HCT116 (cell line): ENCODE results near the gene ZNF438. TPM values are rescaled to one million over a fixed set of nuclear protein-coding genes. Genes with fewer than 3 reads are reported as not detected.

Experiments
- ATAC-seq: fragments of 200-7000 bp; cut with Tn5 transposase; 2 replicates; pipeline ENCODE4 v1.9.1; 2020; ENCODE audit warnings: mild to moderate bottlenecking, moderate library complexity
- BruUV-seq: library from RNA; stranded (reverse); fragments of 400-500 nt; replicated peaks from 2 replicates; lab custom pipeline; 2021; lab: Mats Ljungman, UMichigan
- CTCF ChIA-PET: fragments of 300-600 bp; sonication (Branson Sonifier 250); formaldehyde crosslinking; loops from one replicate; lab custom pipeline; 2021; ENCODE audit warnings: antibody characterized with exemption; lab: Charles Lee
- POLR2A ChIA-PET: fragments of 300-600, 350-600 bp; sonication (Branson Sonifier 250); formaldehyde crosslinking; loops from one replicate; lab custom pipeline; 2021; ENCODE audit warnings: antibody characterized with exemption; lab: Charles Lee
- RAD21 ChIA-PET, 2 experiments: fragments of 300-600 bp; sonication (Branson Sonifier 250); formaldehyde crosslinking; loops; one replicate each; lab custom pipeline; 2023; ENCODE audit warnings: low total read pairs in 2 of 2; ENCODE audit not compliant: uncharacterized antibody in 2 of 2, unreplicated experiment in 2 of 2, low non-redundant PET in 1 of 2; lab: Charles Lee
- DNase-seq: peaks from one replicate; pipeline ENCODE4 v3.0.0-alpha.2; 2010; ENCODE audit warnings: low read depth, low spot score
- H2AFZ ChIP-seq: fragments of 200-600 bp; shearing (Covaris generic), sonication (generic); 2 replicates; pipeline ENCODE4 v1.6.1; 2017; ENCODE audit warnings: low read depth, mixed run types, mixed read lengths, antibody characterized with exemption, low read length; ENCODE audit not compliant: poor library complexity, severe bottlenecking
- H3K27ac ChIP-seq: 2 replicates; pipeline ENCODE4 v1.5.1; 2012; ENCODE audit warnings: low read depth, low read length
- H3K27me3 ChIP-seq: fragments of 200-600 bp; sonication (generic); 2 replicates; pipeline ENCODE4 v1.6.1; 2016; ENCODE audit warnings: mixed run types, low read length, mixed read lengths; ENCODE audit not compliant: insufficient read depth
- H3K36me3 ChIP-seq, 2 experiments: fragments of 200-500 bp in 1 of 2; fragments of 200-600 bp in 1 of 2; sonication (Bioruptor generic) in 1 of 2; sonication (generic) in 1 of 2; 2 replicates each; pipeline versions ENCODE4 v1.5.1 to v1.6.1; 2014 to 2016; ENCODE audit warnings: low read length in 2 of 2, inconsistent platforms in 1 of 2, mixed read lengths in 1 of 2, mixed run types in 1 of 2; ENCODE audit not compliant: insufficient read depth in 2 of 2, control insufficient read depth in 1 of 2
- H3K4me1 ChIP-seq, 2 experiments: fragments of 200-600 bp in 1 of 2; sonication (generic) in 1 of 2; 2 replicates each; pipeline versions ENCODE4 v1.5.1 to v1.6.1; 2012 to 2017; ENCODE audit warnings: low read length in 2 of 2, inconsistent platforms in 1 of 2, mild to moderate bottlenecking in 1 of 2, mixed read lengths in 1 of 2, mixed run types in 1 of 2, moderate library complexity in 1 of 2; ENCODE audit not compliant: insufficient read depth in 2 of 2, control insufficient read depth in 1 of 2
- H3K4me2 ChIP-seq: fragments of 200-600 bp; sonication (generic); 2 replicates; pipeline ENCODE4 v1.6.1; 2017; ENCODE audit warnings: mixed run types, low read length, mixed read lengths
- H3K4me3 ChIP-seq, 2 experiments: fragments of 200-600 bp in 1 of 2; sonication (generic) in 1 of 2; replicated peaks in 1 of 2; 2 replicates each; pipeline ENCODE4 v1.5.1; 2011 to 2016; ENCODE audit warnings: low read length in 2 of 2, control low read depth in 1 of 2, low read depth in 1 of 2, mild to moderate bottlenecking in 1 of 2, mixed read lengths in 1 of 2, mixed run types in 1 of 2
- H3K79me2 ChIP-seq: fragments of 200-600 bp; sonication (generic); 2 replicates; pipeline ENCODE4 v1.6.1; 2017; ENCODE audit warnings: mild to moderate bottlenecking, mixed run types, low read length, moderate library complexity, mixed read lengths; ENCODE audit not compliant: insufficient read depth
- H3K9ac ChIP-seq: fragments of 200-600 bp; sonication (generic); 2 replicates; pipeline ENCODE4 v1.6.1; 2016; ENCODE audit warnings: low read length, mixed read lengths
- H3K9me2 ChIP-seq: fragments of 200-600 bp; sonication (generic), shearing (Covaris generic); 2 replicates; pipeline ENCODE4 v1.6.1; 2017; ENCODE audit warnings: mixed run types, mild to moderate bottlenecking, moderate library complexity; ENCODE audit not compliant: insufficient read depth
- H3K9me3 ChIP-seq, 2 experiments: fragments of 200-500 bp in 1 of 2; fragments of 200-600 bp in 1 of 2; sonication (Bioruptor generic) in 1 of 2; sonication (generic) in 1 of 2; 2 replicates each; pipeline ENCODE4 v1.6.1; 2014 to 2017; ENCODE audit warnings: low read length in 2 of 2, mixed read lengths in 2 of 2, inconsistent platforms in 1 of 2, low read depth in 1 of 2, mild to moderate bottlenecking in 1 of 2, mixed run types in 1 of 2, moderate library complexity in 1 of 2; ENCODE audit not compliant: control insufficient read depth in 1 of 2, insufficient read depth in 1 of 2
- H4K20me1 ChIP-seq: fragments of 200-600 bp; sonication (generic), shearing (Covaris generic); 2 replicates; pipeline ENCODE4 v1.6.1; 2017; ENCODE audit warnings: mixed run types, mild to moderate bottlenecking, moderate library complexity; ENCODE audit not compliant: insufficient read depth
- CEBPB ChIP-seq: IDR thresholded peaks from 2 replicates; pipeline ENCODE4 v1.6.1; 2012; ENCODE audit warnings: low read depth
- EGR1 ChIP-seq: IDR thresholded peaks from 2 replicates; pipeline ENCODE4 v1.6.1; 2012; ENCODE audit warnings: low read depth
- ELF1 ChIP-seq: IDR thresholded peaks from 2 replicates; pipeline ENCODE4 v1.6.1; 2012; ENCODE audit warnings: low read depth, borderline replicate concordance
- EZH2 ChIP-seq: fragments of 200-600 bp; sonication (generic); IDR thresholded peaks from 2 replicates; pipeline ENCODE4 v1.6.1; 2017; ENCODE audit warnings: antibody characterized with exemption, mixed run types
- EZH2phosphoT487 ChIP-seq: fragments of 200-600 bp; IDR thresholded peaks from 2 replicates; pipeline ENCODE4 v1.6.1; 2018; ENCODE audit warnings: antibody characterized with exemption, borderline replicate concordance
- FOSL1 ChIP-seq: IDR thresholded peaks from 2 replicates; pipeline ENCODE4 v1.6.1; 2012; ENCODE audit warnings: low read depth
- JUND ChIP-seq: IDR thresholded peaks from 2 replicates; pipeline ENCODE4 v1.6.1; 2012
- POLR2A ChIP-seq: IDR thresholded peaks from 2 replicates; pipeline ENCODE4 v1.7.0; 2011; ENCODE audit warnings: borderline replicate concordance; ENCODE audit not compliant: insufficient read depth, insufficient read length; ENCODE audit errors: extremely low read depth
- POLR2AphosphoS5 ChIP-seq: IDR thresholded peaks from 2 replicates; pipeline ENCODE4 v1.6.1; 2011; ENCODE audit warnings: mild to moderate bottlenecking, low read depth, low read length, moderate library complexity
- RAD21 ChIP-seq: IDR thresholded peaks from 2 replicates; pipeline ENCODE4 v1.6.1; 2012; ENCODE audit warnings: low read depth, mild to moderate bottlenecking
- SP1 ChIP-seq: IDR thresholded peaks from 2 replicates; pipeline ENCODE4 v1.6.1; 2012; ENCODE audit warnings: low read depth
- SRF ChIP-seq: IDR thresholded peaks from 2 replicates; pipeline ENCODE4 v1.6.1; 2012; ENCODE audit warnings: low read depth
- YY1 ChIP-seq: IDR thresholded peaks from 2 replicates; pipeline ENCODE4 v1.6.1; 2011; ENCODE audit warnings: low read length, low read depth, moderate library complexity, mild to moderate bottlenecking; ENCODE audit not compliant: insufficient replicate concordance; ENCODE audit errors: extremely low read depth
- ZBTB33 ChIP-seq: IDR thresholded peaks from 2 replicates; pipeline ENCODE4 v1.6.1; 2011; ENCODE audit warnings: mild to moderate bottlenecking, low read length, moderate library complexity; ENCODE audit not compliant: insufficient replicate concordance; ENCODE audit errors: extremely low read depth
- ZFX ChIP-seq: fragments of 450-650 bp; IDR thresholded peaks from 2 replicates; pipeline ENCODE4 v1.6.1; 2017
- ZNF274 ChIP-seq: fragments of 200-500 bp; sonication (Bioruptor generic); IDR thresholded peaks from 2 replicates; pipeline ENCODE4 v1.6.1; 2014; ENCODE audit warnings: mild to moderate bottlenecking, low read depth, low read length, inconsistent platforms
- intact Hi-C: fragments of 100-400 bp; cut with micrococcal nuclease; formaldehyde crosslinking; loops from 2 replicates; pipeline ENCODE4 v1.10.0; 2022
- total RNA-seq: library from RNA; stranded (reverse); gene quantifications from one replicate; pipeline ENCODE4 v1.2.1, GENCODE V29; 2021; ENCODE audit not compliant: unreplicated experiment
- TF ChIP-seq, protein P1 (sequence below): IDR thresholded peaks from 2 replicates; pipeline ENCODE4 v1.6.1; 2012; ENCODE audit warnings: low read depth

ZNF438 gene
- total RNA-seq, 1 experiment from 2014 or later = 3.3 TPM

- Histone ChIP-seq H3K9me2 (no peaks in the 10 kb centered on the region), H4K20me1 (no peaks in the 10 kb centered on the region), H2AFZ (no peak overlapping the region), H3K27me3 (no peaks in the 10 kb centered on the region), H3K4me1 (no peaks in the 10 kb centered on the region), H3K4me2 (no peak overlapping the region), H3K9ac (no peak overlapping the region), H3K79me2 (no peaks in the 10 kb centered on the region), H3K4me3 (no peak overlapping the region), H3K9me3 (no peaks in the 10 kb centered on the region), H3K36me3 (no peaks in the 10 kb centered on the region; a peak in 1 of 4 replicates), H3K27ac (no peak overlapping the region)
- no peak for ATAC-seq
- POLR2A ChIA-PET = no interaction called here
- no peak for DNase-seq
- CTCF ChIA-PET = no interaction called here
- BruUV-seq = no TSS peak
- TF ChIP-seq EZH2phosphoT487 (no peak), ELF1 (no peak), POLR2A (no peak), JUND (no peak), EZH2 (no peak), SRF (no peak), FOSL1 (no peak), POLR2AphosphoS5 (no peak), YY1 (no peak), ZFX (no peak), ZNF274 (no peak), CEBPB (no peak), RAD21 (no peak), ZBTB33 (no peak), EGR1 (no peak), SP1 (no peak)
- TF ChIP-seq, protein P1, sequence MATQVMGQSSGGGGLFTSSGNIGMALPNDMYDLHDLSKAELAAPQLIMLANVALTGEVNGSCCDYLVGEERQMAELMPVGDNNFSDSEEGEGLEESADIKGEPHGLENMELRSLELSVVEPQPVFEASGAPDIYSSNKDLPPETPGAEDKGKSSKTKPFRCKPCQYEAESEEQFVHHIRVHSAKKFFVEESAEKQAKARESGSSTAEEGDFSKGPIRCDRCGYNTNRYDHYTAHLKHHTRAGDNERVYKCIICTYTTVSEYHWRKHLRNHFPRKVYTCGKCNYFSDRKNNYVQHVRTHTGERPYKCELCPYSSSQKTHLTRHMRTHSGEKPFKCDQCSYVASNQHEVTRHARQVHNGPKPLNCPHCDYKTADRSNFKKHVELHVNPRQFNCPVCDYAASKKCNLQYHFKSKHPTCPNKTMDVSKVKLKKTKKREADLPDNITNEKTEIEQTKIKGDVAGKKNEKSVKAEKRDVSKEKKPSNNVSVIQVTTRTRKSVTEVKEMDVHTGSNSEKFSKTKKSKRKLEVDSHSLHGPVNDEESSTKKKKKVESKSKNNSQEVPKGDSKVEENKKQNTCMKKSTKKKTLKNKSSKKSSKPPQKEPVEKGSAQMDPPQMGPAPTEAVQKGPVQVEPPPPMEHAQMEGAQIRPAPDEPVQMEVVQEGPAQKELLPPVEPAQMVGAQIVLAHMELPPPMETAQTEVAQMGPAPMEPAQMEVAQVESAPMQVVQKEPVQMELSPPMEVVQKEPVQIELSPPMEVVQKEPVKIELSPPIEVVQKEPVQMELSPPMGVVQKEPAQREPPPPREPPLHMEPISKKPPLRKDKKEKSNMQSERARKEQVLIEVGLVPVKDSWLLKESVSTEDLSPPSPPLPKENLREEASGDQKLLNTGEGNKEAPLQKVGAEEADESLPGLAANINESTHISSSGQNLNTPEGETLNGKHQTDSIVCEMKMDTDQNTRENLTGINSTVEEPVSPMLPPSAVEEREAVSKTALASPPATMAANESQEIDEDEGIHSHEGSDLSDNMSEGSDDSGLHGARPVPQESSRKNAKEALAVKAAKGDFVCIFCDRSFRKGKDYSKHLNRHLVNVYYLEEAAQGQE = no peak
- RAD21 ChIA-PET = no interaction called here
- intact Hi-C loops = no loop called here
Measured at GRCh38 chr10:30854656-30855055, 177.0 kb downstream of the ZNF438 start.
